GM21360 (cell line): ENCODE measurements around the gene EEF1AKMT4.

Experiments
- ATAC-seq: cut with Tn5 transposase; IDR thresholded peaks from one replicate; pipeline ENCODE4 v1.9.1; 2021; ENCODE audit warnings: mild to moderate bottlenecking, moderate library complexity; ENCODE audit not compliant: unreplicated experiment

EEF1AKMT4 gene

GRCh38 chr3:184249412-184250166 lies at the start of gene EEF1AKMT4:
EEF1AKMT4 (plus strand) TSS chr3:184249672; CDS start chr3:184249695, 23 bp downstream.
- peak; percentile 74 for ATAC-seq

GRCh38 chr3:184200825-184201224 lies 48.6 kb upstream of the EEF1AKMT4 start:
- ATAC-seq: no peak

- no peak for ATAC-seq
These were observed 45.9 kb upstream of the EEF1AKMT4 start for GRCh38 chr3:184203526-184203925.

- no peak for ATAC-seq
These were observed 40.1 kb upstream of the EEF1AKMT4 start for GRCh38 chr3:184209146-184209923.

GRCh38 chr3:184211297-184211696 lies 38.2 kb upstream of the EEF1AKMT4 start:
- no peak for ATAC-seq

- no peak for ATAC-seq
These were observed 37.8 kb upstream of the EEF1AKMT4 start for GRCh38 chr3:184211718-184212117.

GRCh38 chr3:184218814-184219213 lies 30.7 kb upstream of the EEF1AKMT4 start:
- no peak for ATAC-seq

- no peak for ATAC-seq
These were observed 27.0 kb upstream of the EEF1AKMT4 start for GRCh38 chr3:184222521-184222920.

- ATAC-seq: no peak
These were observed 25.5 kb upstream of the EEF1AKMT4 start for GRCh38 chr3:184223946-184224345.

- ATAC-seq: no peak
These were observed 22.0 kb upstream of the EEF1AKMT4 start for GRCh38 chr3:184227481-184227935.

- ATAC-seq: no peak
These were observed 20.9 kb upstream of the EEF1AKMT4 start for GRCh38 chr3:184228376-184229137.

- peak; percentile 74 for ATAC-seq
These were observed 19.9 kb upstream of the EEF1AKMT4 start, which contains the start of gene VWA5B2 for GRCh38 chr3:184229394-184230080. VWA5B2 (plus strand) TSS chr3:184229585; CDS start chr3:184230529, 944 bp downstream.

- ATAC-seq: no peak
These were observed 19.3 kb upstream of the EEF1AKMT4 start for GRCh38 chr3:184230081-184230602.

GRCh38 chr3:184230603-184231528 lies 18.6 kb upstream of the EEF1AKMT4 start:
- ATAC-seq: no peak

GRCh38 chr3:184231671-184232070 lies 17.8 kb upstream of the EEF1AKMT4 start:
- ATAC-seq: no peak

- no peak for ATAC-seq
These were observed 16.2 kb upstream of the EEF1AKMT4 start for GRCh38 chr3:184233127-184233843.

- ATAC-seq: no peak
These were observed 15.2 kb upstream of the EEF1AKMT4 start for GRCh38 chr3:184234224-184234623.

GRCh38 chr3:184234671-184235380 lies 14.6 kb upstream of the EEF1AKMT4 start:
- ATAC-seq: no peak
